Adrenal gland (tissue), 12 donors: ENCODE results near the gene MAPT. TPM values are rescaled to one million over a fixed set of nuclear protein-coding genes. Genes with fewer than 3 reads are reported as not detected.

Experiments
- DNase-seq, 7 donors: peaks; one replicate each; pipeline ENCODE4 v3.0.0-alpha.2; 2019 to 2020
- H3K27ac ChIP-seq, 5 donors: fragments of 200-600 bp; sonication (generic) in 4 of 5; 1 replicate in 3 of 5; 2 replicates in 2 of 5; pipeline versions ENCODE4 v1.5.1 to v1.8.0; 2016 to 2020; ENCODE audit warnings: mild to moderate bottlenecking in 1 of 5
- H3K27me3 ChIP-seq: fragments of 200-600 bp; 2 replicates; pipeline ENCODE4 v1.8.0; 2021
- H3K36me3 ChIP-seq, 2 donors: fragments of 200-600 bp; replicated peaks in 1 of 2; 1 replicate in 1 of 2; 2 replicates in 1 of 2; pipeline versions ENCODE4 v1.5.1 to v1.8.0; 2018 to 2022
- H3K4me1 ChIP-seq, 2 donors: fragments of 200-600 bp; replicated peaks in 1 of 2; 1 replicate in 1 of 2; 2 replicates in 1 of 2; pipeline versions ENCODE4 v1.5.1 to v1.8.0; 2018 to 2021
- H3K4me3 ChIP-seq, 4 donors: fragments of 200-600 bp; sonication (generic) in 3 of 4; one replicate each; pipeline ENCODE4 v1.5.1; 2016 to 2018
- H3K9me3 ChIP-seq, 3 donors: fragments of 200-600 bp; sonication (generic) in 1 of 3; replicated peaks in 1 of 3; 1 replicate in 2 of 3; 2 replicates in 1 of 3; pipeline versions ENCODE4 v1.5.1 to v1.8.0; 2016 to 2021
- POLR2A ChIP-seq, 2 donors: fragments of 450-650 bp; IDR thresholded peaks; one replicate each; pipeline ENCODE4 v1.6.1; 2017; ENCODE audit warnings: antibody characterized with exemption in 2 of 2, mild to moderate bottlenecking in 2 of 2, moderate library complexity in 1 of 2
- WGBS, 4 donors: extraction: QIAGEN DNeasy Blood & Tissue Kit in 2 of 4; methylation state at CpG; one replicate each; pipeline versions ENCODE4 v1.1.5 to v1.1.7; 2013 to 2017; 5-methylcytosine and 5-hydroxymethylcytosine counted together
- intact Hi-C, 2 donors: fragments of 100-400 bp; cut with DNase I; formaldehyde crosslinking; loops; one replicate each; pipeline versions ENCODE4 v1.14.1 to v1.15.0; 2022 to 2023
- polyA plus RNA-seq, 3 donors: library from polyadenylated mRNA; stranded (reverse); fragments of 200-250 nt in 2 of 3; fragments of 350-450 nt in 1 of 3; fragmentation: Illumina TruSeq in 1 of 3; extraction: RNeasy Lipid Tissue Mini Kit (QIAGEN cat#74804) in 1 of 3; gene quantifications; one replicate each; pipeline ENCODE4 v1.2.3, GENCODE V29; 2013 to 2014
- total RNA-seq, 9 donors: library from RNA; depleted of rRNA in 4 of 9; stranded (reverse); fragments of >200 nt in 4 of 9; fragments of 120-200 nt in 1 of 9; fragmentation: NEBNext Ultra II Directional in 1 of 9; extraction: Animal tissue kit (Norgen Biotek cat#: 25700) in 1 of 9; gene quantifications; one replicate each; pipeline versions ENCODE4 v1.1.0 to v1.2.4, GENCODE V29; 2013 to 2023
- TF ChIP-seq, protein P1 (sequence below), 6 experiments: fragments of 450-650 bp in 4 of 6; fragments of 200-600 bp in 2 of 6; sonication (generic) in 1 of 6; IDR thresholded peaks; 1 replicate in 5 of 6; 2 replicates in 1 of 6; pipeline versions ENCODE4 v1.5.1 to v1.8.0; 2016 to 2021; ENCODE audit warnings: antibody characterized with exemption in 6 of 6, mild to moderate bottlenecking in 2 of 6, moderate library complexity in 1 of 6
- donor health status: healthy with polysubstance abuse.
- donor health status: Bipolar disorder and iron deficiency.
- donor health status: DM: yes; HTN: yes; CAD: no.
- donor health status: DM: no; HTN: no; CAD: no.
- donor health status: DM: no; HTN: no; CAD: no.
- donor health status: DM: yes; HTN: yes; CAD: no.

The MAPT gene
- total and polyA plus RNA-seq, 12 donors: 0.72 to 17.6 (median 3.3) TPM

DNA sequence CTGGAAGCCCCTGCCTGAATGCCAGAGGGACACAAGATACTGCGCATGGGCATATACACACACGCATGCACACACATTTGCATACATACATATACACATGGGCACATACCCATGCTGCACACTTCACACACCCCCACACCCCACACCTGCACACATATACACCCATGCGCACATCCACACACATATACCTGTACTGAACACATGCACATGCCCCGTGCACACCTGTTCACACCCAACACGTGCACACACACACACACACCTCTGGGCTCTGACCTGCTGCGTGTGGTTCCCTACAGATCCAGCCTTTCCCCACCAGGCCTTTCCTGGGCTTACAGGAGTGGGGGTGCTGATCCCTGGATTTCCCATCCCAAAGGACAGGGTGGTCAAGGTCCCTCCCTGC lies 43.3 kb upstream of the MAPT start:
- 78 to 86% (median 83%) methylated on average over 6 of the region's 6 CpGs for WGBS, 4 donors
- Histone ChIP-seq H3K36me3 (no peaks in the 10 kb centered on the region), H3K9me3 (no peaks in the 10 kb centered on the region), H3K4me1 (no peaks in the 10 kb centered on the region), H3K27ac (no peak overlapping the region), H3K4me3 (no peak overlapping the region), H3K27me3 (no peaks in the 10 kb centered on the region)
- intact Hi-C loops: no loop called here
- TF ChIP-seq, protein P1, sequence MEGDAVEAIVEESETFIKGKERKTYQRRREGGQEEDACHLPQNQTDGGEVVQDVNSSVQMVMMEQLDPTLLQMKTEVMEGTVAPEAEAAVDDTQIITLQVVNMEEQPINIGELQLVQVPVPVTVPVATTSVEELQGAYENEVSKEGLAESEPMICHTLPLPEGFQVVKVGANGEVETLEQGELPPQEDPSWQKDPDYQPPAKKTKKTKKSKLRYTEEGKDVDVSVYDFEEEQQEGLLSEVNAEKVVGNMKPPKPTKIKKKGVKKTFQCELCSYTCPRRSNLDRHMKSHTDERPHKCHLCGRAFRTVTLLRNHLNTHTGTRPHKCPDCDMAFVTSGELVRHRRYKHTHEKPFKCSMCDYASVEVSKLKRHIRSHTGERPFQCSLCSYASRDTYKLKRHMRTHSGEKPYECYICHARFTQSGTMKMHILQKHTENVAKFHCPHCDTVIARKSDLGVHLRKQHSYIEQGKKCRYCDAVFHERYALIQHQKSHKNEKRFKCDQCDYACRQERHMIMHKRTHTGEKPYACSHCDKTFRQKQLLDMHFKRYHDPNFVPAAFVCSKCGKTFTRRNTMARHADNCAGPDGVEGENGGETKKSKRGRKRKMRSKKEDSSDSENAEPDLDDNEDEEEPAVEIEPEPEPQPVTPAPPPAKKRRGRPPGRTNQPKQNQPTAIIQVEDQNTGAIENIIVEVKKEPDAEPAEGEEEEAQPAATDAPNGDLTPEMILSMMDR (IDR thresholded peaks at IDR 0.05): no peak
- TF ChIP-seq POLR2A (IDR thresholded peaks at IDR 0.05): no peak
- no peak for DNase-seq

- Histone ChIP-seq H3K4me1 (no peaks in the 10 kb centered on the region), H3K27me3 (no peaks in the 10 kb centered on the region), H3K36me3 (no peaks in the 10 kb centered on the region), H3K4me3 (no peak overlapping the region), H3K9me3 (no peaks in the 10 kb centered on the region), H3K27ac (no peak overlapping the region)
- no peak for DNase-seq
- TF ChIP-seq POLR2A (IDR thresholded peaks at IDR 0.05): no peak
- TF ChIP-seq, protein P1 (IDR thresholded peaks at IDR 0.05): no peak
- 42 to 58% (median 50%) methylated on average over 5 to 8 of the region's 8 CpGs for WGBS, 4 donors
- intact Hi-C loops: no loop called here
These were observed 42.9 kb upstream of the MAPT start for GRCh38 chr17:45851464-45851863.

DNA sequence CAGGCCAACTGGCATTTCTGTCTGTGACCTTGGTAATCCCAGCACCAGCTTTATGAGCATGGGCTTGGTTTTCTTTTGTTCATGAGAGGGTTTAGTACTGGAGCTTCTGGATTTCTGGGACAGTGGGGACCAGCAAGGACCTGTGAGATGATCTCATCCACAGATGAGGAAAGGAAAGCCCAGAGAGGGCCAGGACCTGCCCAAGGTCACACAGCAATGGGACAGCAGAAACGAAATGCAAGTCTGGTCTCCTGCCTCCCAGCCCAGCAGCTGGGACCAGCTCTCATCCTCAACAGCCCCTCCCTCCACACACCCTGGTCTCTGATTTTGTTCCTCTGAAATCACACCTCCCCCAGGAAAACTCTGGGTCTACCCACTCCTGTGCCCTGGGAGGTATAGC lies 42.5 kb upstream of the MAPT start:
- H3K27me3 ChIP-seq: no peaks in the 10 kb centered on the region
- intact Hi-C loops: no loop called here
- 23 to 60% (median 46%) methylated on average over 1 of the region's 1 CpG for WGBS, 4 donors

DNA sequence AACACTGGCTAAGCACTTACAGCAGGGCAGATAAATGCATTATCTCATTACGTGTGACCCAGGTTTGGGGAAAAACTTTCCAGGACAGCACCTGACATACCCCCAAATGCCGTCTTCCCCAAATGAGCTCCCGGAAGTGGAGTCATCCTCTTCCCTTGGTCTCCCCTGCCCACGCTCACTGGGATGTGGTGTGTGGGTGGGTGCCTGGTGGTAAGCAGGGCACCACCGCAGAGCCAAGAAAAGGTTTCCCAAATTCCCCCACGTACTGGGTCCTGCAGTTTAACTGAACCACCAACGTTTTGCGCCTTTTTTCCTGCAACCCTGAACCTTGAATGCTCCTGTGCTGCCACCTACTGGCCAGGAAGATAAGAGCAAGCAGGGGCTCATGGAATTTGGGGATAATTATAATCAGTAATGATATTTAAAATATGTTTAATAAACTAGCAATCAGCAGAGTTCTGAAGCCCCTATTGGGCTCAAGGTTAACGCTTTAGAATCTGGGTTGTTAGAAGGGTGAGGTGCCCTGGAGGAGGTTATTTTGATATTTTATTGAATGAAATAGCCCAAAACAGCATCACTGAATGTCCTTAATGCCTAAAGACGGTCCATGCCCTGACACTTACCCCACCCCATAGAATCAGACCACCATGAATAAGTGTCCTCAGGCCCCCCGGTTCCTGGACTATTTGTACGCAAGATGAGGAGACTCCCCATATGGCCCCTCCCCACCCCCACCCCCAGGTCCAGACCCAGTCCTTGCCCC lies 41.6 kb upstream of the MAPT start:
- Histone ChIP-seq H3K4me1 (no peaks in the 10 kb centered on the region), H3K4me3 (no peak overlapping the region), H3K27me3 (no peaks in the 10 kb centered on the region), H3K36me3 (no peaks in the 10 kb centered on the region), H3K9me3 (no peaks in the 10 kb centered on the region), H3K27ac (no peak overlapping the region)
- TF ChIP-seq POLR2A (IDR thresholded peaks at IDR 0.05): no peak
- TF ChIP-seq, protein P1 (IDR thresholded peaks at IDR 0.05): peak; percentile 72 to 96 (median 75)
- intact Hi-C loops: no loop called here
- 16 to 22% (median 17%) methylated on average over 11 to 12 of the region's 12 CpGs for WGBS, 4 donors
- DNase-seq: peak; percentile 40 to 81 (median 69)

More for the DNA sequence above, 42.5 kb upstream of the MAPT start:
- DNase-seq: no peak
- no peak for TF ChIP-seq POLR2A (IDR thresholded peaks at IDR 0.05)
- TF ChIP-seq, protein P1 (IDR thresholded peaks at IDR 0.05): no peak
- no peak overlapping the region for H3K4me3 ChIP-seq
- no peaks in the 10 kb centered on the region for H3K36me3 ChIP-seq
- no peaks in the 10 kb centered on the region for H3K9me3 ChIP-seq
- H3K27ac ChIP-seq: no peak overlapping the region
- H3K4me1 ChIP-seq: no peaks in the 10 kb centered on the region
